ENCODE measurements around the gene LEMD2. TPM values are rescaled to one million over a fixed set of nuclear protein-coding genes. Genes with fewer than 3 reads are reported as not detected.

The LEMD2 gene
- total RNA-seq, 2 donors from 2014 or later, result 57.4 to 77.2 TPM

DNA sequence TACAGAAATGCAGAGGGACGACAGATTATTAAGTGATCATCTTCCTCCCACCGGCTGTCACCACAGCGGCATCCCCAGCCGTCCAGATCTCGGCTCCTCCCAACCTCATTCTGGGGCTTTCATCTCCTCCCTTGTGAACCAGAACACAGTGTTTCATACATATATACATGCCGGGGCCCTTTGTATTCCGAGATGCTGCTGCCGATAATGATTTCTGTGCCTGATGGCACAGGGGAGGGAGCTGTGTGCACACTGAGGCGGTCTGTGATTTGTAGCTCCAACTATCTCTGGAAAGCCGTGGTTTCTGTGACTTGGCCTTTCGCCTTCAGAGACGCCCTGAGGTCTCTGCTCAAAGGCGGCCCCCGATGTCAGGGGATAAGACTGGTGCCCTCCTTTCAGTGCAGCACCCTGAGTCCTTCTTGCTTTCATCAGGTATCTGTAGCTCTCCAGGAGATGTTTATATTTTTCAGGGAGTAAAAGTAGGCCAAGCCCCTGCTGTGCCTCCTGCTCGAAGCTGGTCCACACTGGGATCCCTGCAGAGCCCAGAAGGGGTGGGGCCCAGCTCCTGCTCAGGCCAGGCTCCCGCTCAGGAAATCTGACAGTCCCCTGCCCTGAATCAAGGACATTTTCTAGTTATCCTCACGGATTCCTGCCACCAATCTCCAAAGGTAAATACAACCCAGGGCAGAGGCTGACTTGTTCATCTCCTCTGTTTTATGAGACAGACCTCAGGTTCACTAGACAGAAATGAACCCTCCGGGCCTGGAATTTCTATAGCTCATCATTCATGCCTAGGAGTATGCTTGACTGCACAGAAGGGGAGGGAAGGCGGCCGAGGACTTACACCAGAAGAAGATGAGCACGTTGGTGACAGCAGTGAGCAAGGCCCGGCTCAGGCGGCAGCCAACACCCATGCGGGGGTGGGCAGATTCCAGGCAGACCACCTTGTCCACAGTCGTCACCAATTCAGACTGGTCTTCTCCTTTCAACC lies 11.2 kb downstream of the LEMD2 start:
- no peaks in the 10 kb centered on the region for H3K27me3 ChIP-seq (replicated peaks; ENCODE audit: insufficient read depth)
- H3K36me3 ChIP-seq, result peaks cover 77% of the 10 kb centered on the region
- DNase-seq (ENCODE audit: low spot score) (no peak), ATAC-seq (ENCODE audit: insufficient number of reproducible peaks, low FRiP score, low read depth) (no peak)
- H3K9me3 ChIP-seq, result no peaks in the 10 kb centered on the region
- peaks cover 5 to 17% of the 10 kb centered on the region in 2 donors for H3K4me1 ChIP-seq (ENCODE audit: control insufficient read depth in 1 of 2, low read depth in 2 of 2)
- no peak overlapping the region for H3K27ac ChIP-seq
- H3K4me3 ChIP-seq, result no peak overlapping the region
- no peak for TF ChIP-seq CTCF (IDR thresholded peaks at IDR 0.05)

GRCh38 chr6:33776764-33777163 lies 12.2 kb downstream of the LEMD2 start:
- no peak overlapping the region for H3K27ac ChIP-seq
- H3K4me1 ChIP-seq (ENCODE audit: control insufficient read depth in 1 of 2, low read depth in 2 of 2), result peaks cover 10 to 25% of the 10 kb centered on the region in 2 donors
- no peaks in the 10 kb centered on the region for H3K27me3 ChIP-seq (replicated peaks; ENCODE audit: insufficient read depth)
- no peak for TF ChIP-seq CTCF (IDR thresholded peaks at IDR 0.05)
- ATAC-seq (ENCODE audit: insufficient number of reproducible peaks, low FRiP score, low read depth), result no peak
- no peak for DNase-seq (ENCODE audit: low spot score)
- peaks cover 75% of the 10 kb centered on the region for H3K36me3 ChIP-seq
- H3K9me3 ChIP-seq, result no peaks in the 10 kb centered on the region
- H3K4me3 ChIP-seq, result no peak overlapping the region

- H3K4me3 ChIP-seq, result no peak overlapping the region
- H3K4me1 ChIP-seq (ENCODE audit: control insufficient read depth in 1 of 2, low read depth in 2 of 2), result peaks cover 7 to 25% of the 10 kb centered on the region in 2 donors
- H3K9me3 ChIP-seq, result no peaks in the 10 kb centered on the region
- no peak for TF ChIP-seq CTCF (IDR thresholded peaks at IDR 0.05)
- H3K27ac ChIP-seq, result no peak overlapping the region
- H3K27me3 ChIP-seq (replicated peaks; ENCODE audit: insufficient read depth), result no peaks in the 10 kb centered on the region
- ATAC-seq (ENCODE audit: insufficient number of reproducible peaks, low FRiP score, low read depth) (no peak), DNase-seq (ENCODE audit: low spot score) (no peak)
- peaks cover 75% of the 10 kb centered on the region for H3K36me3 ChIP-seq
Measured at GRCh38 chr6:33776186-33776585, 12.7 kb downstream of the LEMD2 start.

- ATAC-seq (ENCODE audit: insufficient number of reproducible peaks, low FRiP score, low read depth), result no peak
Measured at GRCh38 chr6:33774774-33775173, 14.2 kb downstream of the LEMD2 start.

More at GRCh38 chr6:33774774-33775173, 14.2 kb downstream of the LEMD2 start:
- Histone ChIP-seq H3K36me3 (peaks cover 64% of the 10 kb centered on the region), H3K27me3 (replicated peaks; ENCODE audit: insufficient read depth) (no peaks in the 10 kb centered on the region), H3K4me3 (no peak overlapping the region), H3K4me1 (ENCODE audit: control insufficient read depth in 1 of 2, low read depth in 2 of 2) (peaks cover 19 to 37% of the 10 kb centered on the region in 2 donors), H3K9me3 (no peaks in the 10 kb centered on the region), H3K27ac (no peak overlapping the region)
- no peak for TF ChIP-seq CTCF (IDR thresholded peaks at IDR 0.05)
- no peak for DNase-seq (ENCODE audit: low spot score)
